NCI-H2171 treated with DMSO at 0.1 percent for 48 hours (cell line): ENCODE data around the gene BMP5.
"Not testable (repeated sequence)": the region's sequence is repeated elsewhere in the genome, so short reads cannot be mapped to it uniquely, and the experiment has no call there.

Experiments used
- DNase-seq: peaks from one replicate; lab custom pipeline; 2025; lab: John Stamatoyannopoulos, UW

BMP5 gene

DNA sequence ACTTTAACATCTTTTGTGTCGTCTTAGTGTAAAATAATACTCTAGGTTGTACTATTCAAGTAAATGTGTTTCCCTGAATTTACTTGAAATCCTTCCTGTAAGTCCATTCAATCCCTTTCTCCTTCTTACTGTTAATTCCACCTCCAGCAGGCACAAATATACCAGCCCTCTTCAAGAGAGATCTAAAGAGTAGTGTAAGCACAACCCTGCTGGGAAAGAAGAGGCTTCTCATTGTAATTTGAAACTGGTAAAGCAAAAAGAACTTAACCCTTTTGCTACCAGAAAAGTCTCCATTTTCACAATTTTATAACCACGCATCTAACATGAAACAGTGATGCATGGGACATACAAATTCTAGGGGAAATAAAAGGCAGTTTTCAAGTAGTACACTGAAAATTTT lies at the start of gene BMP5:
BMP5 (minus strand) TSS at position 191 of the 400 bp plus-strand sequence. CDS start 725 bp downstream, outside the sequence.
- no peak for DNase-seq

DNA sequence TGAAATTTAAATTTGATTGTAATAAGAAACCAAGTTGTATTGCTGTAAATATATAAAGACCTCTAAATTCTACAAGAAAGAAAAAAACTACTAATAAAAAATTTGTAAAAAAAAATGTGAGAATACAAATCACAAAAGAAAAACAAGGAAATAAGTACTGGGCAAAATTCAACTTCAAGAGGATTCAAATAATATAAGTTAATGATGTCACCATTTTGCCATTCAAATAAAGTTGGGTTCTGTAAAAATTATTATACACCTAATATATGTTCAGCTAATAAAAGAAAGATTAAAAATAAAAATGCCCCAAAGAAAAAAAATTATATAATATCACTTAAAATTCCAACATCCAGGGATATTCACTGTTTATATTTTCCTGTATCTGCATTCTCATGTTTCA lies 47.0 kb upstream of the BMP5 start:
- DNase-seq, result no peak

DNA sequence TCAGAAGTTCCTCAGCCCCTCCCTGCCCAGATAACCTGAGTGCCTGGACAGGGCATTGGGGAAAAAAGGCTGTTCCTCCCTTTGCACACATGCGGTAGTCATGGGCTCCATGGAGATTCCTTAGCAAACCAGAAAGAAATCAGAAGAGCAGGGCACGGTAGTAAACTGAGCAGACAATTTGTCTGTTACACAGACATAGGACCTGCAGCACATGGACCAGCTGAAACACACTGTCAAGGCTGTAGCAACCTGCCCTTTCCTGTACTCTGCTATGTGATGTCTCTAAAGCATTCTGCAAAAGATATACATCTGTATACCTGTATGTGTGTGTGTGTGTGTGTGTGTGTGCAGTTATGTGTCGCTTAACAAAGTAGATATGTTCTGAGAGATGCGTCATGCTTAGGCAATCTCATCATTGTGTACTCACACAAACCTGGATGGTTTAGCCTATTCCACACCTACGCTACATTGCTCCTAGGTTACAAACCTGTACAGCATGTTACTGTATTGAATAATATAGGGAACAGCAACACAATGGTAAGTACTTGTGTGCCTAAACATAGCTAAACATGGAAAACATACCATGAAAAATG lies 44.4 kb upstream of the BMP5 start:
- no peak for DNase-seq

DNA sequence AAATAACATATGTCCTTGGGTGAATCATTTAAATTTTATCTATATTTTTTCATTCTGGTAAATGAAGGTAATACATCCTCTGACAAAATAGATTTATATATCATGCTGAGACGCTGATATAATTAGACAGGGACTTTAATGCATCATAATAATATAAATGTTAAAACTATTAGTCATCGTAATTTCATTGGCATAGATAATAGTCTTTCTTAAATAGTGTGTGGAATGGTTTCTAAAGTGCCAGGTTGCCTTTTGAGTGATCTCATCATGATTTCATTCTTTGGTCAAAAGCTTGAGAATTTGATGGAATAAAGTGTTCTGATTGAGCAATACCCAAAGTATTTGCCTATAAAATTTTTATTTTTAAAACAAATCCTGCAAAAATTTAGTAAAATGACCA lies 43.2 kb upstream of the BMP5 start:
- no peak for DNase-seq

DNA sequence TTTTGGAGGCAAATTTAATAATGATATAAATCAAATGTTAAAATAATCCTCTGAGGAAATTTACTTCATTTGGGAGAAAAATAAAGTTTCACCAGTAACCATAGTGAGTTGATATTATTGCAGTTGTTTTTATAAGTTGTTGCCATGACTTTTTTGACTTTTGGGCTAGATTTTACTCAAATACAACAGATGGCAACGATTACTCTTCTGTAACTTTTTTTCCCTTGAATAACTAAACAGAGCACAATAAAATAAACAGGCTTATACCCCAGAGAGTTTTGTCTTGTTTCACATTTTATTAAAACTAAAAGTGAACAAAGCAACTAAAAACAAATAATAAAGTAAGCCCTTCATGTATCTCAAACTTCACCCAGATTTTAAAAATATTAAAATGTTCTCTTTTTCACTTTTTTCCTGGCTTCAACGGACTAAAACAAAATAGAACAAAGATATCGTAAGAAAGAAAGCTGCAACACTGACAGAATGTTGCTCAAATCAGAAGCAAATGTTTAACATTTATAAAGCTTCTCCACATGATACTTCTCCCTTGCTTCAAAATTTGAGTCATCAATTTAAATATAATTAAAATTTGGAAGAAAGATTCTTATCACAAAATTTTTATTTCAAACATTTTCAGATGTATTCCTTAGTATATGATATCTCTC lies 42.5 kb upstream of the BMP5 start:
- DNase-seq, result no peak

DNA sequence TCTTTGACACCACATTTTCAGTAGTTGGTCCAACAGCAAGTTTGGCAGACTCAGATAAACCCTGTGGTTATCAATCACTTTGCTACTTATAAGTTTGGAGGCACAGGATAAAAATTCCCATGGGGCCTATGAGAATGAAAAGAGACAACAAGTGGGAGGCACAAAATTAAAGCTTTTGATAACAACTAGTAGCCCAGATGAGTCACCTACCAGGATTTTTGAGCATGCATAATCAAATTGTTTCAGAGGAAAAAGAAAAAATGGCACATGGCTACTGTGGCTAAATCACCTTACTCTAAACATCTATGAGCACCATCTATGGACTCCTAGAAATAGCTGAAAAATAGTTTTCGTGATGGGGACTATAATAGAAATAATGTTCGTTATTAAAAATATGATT lies 40.8 kb upstream of the BMP5 start:
- no peak for DNase-seq

DNA sequence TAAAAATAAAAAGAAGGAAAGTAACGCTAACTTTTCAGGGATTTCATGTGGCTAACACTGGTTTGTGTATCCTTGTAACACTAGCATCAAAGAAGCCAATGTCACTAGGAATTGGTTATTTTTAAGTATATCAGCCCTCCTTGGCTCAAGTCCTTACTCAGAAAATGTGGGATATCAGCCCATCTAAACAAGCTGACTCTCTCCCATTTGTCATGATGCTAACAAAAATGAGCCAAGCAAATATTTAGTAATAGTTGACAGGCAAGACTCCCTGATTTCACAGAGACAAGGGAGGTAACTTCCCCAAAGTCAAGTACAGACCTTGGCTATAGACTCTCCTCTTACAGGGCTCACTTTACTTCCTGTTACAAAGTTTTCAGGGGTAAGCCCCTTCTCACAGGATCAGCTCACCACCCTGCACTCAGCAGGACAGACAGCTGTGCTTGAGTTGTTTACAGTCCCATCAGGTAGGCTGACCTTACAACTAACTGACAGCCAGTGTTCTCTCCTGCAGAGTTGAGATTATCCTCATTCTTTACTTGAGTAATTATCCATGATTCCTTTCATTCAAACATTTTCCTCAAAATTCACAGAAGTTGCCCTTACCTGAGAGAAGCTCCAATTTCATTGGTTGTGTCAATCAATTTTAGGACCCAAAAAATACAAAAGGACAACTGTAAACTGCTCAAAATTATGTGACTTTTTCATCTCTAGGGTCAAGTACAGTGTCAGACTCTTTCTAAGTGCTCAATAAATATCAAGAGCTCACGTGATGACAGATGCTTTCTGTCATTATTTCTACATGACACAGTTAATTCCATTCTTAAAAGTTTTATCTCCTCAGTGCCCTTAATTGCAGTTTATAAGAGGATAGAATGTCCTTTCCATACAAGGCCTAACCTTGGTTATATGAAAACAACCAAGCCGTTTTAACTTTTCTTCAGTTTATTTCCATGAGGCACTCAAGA lies 38.1 kb upstream of the BMP5 start:
- DNase-seq, result no peak

DNA sequence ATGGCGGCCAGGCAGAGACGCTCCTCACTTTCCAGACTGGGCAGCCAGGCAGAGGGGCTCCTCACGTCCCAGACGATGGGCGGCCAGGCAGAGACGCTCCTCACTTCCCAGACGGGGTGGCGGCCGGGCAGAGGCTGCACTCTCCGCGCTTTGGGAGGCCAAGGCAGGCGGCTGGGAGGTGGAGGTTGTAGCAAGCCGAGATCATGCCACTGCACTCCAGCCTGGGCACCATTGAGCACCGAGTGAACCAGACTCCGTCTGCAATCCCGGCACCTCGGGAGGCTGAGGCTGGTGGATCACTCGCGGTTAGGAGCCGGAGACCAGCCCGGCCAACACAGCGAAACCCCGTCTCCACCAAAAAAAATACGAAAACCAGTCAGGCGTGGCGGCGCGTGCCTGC lies 35.1 kb upstream of the BMP5 start:
- DNase-seq, result not testable (repeated sequence)

DNA sequence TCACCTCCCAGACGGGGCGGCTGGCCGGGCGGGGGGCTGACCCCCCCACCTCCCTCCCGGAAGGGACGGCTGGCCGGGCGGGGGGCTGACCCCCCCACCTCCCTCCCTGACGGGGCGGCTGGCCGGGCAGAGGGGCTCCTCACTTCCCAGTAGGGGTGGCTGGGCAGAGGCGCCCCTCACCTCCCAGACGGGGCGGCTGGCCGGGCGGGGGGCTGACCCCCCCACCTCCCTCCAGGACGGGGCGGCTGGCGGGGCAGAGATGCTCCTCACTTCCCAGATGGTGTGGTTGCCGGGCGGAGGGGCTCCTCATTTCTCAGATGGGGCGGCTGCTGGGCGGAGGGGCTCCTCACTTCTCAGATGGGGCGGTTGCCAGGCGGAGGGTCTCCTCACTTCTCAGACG lies 34.5 kb upstream of the BMP5 start:
- not testable (repeated sequence) for DNase-seq

DNA sequence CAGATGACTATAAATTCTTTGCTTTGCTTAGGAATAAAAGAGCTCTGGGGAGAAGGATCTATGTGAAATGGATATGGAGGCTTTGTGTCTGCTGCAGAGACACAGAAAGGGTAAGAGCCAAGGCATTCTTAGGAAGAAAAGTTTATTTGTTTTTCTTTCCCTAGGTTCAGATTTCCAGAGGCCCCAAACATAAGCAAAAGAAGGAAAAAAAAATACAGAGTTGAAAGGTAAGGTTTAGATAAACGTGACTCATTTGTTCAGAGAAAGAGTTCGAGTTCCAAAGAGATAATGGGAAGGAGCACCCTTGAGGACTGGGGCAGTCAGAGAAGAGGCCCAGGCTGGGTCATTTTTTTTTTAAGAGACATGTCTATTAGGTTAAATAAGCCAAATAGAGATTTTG lies 27.4 kb upstream of the BMP5 start:
- DNase-seq, result no peak

DNA sequence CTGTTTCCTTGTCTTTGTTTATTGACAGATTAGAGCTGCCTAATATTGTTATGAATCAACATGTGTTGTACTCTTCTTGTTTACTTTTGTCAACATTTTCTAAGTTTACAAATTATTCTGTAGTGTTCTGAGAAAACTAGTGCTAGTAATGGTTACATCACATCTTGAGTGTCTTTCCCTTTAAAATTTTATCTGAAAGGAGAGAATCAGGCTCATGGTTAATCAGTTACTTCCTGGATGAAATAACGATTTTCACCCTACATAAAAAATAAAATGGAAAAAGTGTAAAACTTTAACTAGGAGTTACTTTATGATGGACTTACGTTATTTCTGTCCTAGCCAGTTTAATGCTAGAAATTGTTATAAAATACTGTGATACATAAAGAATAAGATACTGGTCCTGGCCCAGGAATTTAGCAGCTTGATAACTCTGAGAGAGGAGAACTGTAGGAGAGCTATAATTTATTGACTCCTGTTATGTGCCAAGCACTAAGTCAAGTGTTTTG lies 26.4 kb upstream of the BMP5 start:
- DNase-seq, result no peak

DNA sequence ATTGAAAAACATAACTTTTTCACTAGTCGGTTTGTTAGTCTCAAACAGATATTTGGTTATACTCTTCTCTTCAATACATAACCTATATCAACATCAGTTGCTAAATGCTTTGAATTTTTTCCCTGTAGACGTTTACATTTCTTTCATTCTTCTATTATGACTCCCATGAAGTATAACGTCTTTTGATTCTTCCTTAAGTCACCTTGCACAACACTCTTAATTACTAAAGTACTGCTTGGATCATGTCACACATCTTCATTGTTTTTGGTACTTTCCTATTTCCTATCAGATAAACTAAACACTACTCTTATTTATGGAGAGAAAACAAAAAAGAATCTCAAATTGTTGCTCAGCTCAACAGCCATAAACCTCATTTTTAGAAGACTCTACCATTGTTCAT lies 23.0 kb upstream of the BMP5 start:
- no peak for DNase-seq

DNA sequence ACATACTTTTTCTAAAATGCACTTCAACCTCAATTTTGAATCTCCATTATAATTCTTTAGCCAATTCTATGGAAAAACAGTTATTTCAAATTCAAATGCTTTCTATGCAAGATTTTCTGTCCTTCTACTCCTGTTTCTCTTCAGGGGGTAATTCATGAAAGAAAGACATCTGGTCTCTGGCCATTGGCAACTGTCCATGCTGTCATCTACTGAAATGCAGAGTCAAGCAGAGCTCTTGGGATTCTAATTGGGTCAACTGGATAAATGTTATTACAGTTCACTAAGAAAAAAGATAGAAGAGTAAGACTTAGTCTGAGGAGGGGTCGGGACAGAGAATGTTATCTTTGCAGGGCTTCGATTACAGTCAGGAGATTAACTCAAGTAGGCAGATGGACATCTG lies 22.0 kb upstream of the BMP5 start:
- DNase-seq, result no peak

DNA sequence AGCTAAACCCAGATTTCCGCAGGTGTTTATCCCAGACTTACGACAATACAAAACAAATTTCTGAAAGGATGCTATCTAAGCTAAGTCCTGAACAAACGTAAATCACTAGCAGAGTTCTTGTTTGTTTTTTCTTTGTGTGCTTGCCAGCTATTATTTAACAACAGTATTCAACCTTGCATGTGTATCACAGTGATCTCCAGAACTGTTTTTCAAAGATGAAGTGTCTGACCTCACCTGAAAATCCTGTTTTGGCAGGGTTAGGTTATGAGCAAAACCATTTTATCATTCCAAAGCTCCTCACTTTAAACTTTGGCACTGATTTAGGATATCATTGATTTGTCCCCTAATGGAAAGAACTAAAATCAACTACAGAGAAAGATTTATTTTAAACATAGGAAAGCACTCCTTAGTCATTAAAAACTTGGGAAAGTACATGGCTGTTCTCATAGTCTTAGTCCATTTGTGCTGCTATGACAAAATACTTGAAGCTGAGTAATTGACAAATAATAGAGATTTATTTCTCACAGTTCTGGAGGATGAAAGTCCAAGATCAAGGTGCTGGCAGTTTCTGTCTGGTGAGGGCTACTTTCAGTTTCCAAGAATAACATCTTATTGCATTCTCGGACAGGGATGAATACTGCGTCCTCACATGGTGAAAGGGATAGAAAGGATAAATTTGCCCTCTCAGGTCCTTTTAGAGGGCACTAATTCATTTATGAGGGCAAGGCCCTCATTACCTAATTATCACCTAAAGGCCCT lies 20.8 kb upstream of the BMP5 start:
- no peak for DNase-seq

DNA sequence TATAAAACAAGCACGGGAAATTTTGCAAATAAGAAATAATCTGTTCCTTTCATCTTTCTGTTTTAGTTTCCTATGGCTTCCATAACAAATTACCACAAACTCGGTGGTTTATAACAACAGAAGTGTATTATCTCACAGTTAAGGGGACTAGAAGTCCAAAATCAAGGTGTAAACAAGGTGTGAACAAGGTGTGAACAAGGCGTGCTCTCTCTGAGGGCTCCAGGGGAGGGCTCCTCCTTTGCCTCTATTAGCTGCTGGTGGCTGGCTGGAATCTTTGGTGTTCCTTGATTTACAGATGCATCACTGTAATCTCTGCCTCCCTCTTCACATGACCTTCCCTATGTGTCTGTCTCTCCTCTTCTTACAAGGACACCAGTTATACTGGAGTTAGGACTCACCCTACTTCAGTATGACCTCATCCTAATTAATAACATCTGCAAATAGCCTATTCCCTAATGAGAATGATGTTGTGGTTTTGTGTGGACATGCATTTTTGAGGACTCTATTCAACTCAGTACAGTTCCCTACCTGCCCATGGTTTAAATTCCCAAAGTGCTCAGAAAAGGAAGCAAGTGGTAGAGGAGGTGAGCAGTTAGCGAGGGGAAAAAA lies 17.5 kb upstream of the BMP5 start:
- DNase-seq, result no peak

DNA sequence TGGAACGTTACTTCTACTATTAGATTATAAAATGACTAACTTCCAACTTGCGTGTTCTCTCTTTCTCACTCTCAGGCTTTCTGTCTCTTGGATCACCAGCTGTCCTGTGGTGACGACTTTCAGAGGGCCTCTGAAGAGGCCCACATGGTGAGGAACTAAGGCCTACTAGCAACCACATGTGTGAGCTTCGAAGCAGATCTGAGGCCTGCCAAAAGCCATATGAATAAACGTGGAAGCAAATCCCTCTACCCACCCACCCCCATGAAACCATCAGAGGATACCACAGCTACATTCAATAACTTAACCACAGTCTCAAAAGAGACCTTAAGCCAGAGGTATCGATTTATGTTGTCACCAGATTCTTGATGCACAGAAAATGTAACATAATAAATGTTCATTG lies 13.5 kb upstream of the BMP5 start:
- no peak for DNase-seq

DNA sequence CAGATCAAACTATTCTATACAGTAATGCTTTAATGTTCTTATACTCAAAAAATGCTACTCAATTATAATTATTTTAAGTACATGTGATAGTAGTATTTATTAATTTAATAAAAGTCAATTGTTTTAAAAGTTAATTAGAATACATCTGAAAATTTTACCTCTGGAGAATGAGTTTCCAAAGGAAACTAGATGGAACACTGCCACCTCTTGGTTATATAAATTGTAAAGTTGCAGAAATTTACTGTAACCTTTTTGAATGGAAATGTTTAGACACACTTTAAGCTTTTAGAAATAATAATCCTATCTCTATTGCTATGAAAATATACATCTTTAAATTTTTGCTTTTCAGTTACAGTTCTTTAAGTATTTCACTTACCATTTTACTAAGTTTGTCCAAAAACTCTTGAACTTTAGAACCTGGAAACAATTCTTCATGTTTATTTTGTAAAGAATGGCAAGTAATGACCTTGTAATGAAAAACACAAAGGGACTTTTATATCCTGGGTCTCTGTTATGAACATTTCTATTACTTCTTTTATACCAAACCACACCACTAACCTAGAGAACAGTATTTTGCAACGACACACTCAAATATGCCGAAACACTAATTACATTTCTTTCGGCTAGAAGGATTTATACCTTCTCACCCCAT lies 10.9 kb upstream of the BMP5 start:
- DNase-seq, result no peak

DNA sequence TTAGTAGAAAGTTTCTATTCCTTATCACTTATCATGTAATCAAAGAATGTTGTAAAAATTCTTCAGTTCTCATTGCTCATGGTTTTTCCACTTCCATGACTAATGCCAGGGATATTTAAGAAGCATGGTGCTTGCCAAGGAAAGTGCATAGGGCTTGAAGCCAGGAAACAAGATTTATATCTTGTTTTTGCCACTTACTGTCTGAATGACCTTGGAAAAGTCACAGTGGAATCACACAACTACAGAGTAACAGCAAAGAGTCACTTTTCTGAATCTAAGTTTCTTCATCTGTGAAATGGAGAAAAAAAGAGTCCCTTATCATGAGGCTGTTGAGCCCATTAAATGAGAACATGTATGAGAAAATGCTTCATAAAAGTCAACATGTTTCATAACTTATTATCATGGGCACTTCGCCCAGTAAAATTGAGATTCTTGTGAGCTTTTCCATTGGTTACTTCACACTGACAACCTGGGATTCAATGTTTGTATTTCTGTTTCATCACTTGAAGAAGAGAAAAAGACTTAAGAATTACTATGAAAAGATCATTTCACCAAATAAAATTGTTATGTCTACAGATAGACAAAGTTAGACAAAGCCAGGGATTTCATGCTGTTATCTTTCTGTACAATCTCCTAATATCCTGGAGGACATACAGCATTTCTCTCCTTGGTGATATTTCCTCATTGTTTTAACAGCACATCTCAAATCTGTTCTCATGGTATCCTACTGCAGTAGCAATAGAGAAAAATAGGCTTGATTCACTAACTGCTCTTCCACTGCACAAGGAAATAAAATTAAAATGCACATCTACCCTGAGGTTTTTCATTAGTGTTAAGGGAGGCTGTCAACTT lies 7.6 kb upstream of the BMP5 start:
- no peak for DNase-seq

DNA sequence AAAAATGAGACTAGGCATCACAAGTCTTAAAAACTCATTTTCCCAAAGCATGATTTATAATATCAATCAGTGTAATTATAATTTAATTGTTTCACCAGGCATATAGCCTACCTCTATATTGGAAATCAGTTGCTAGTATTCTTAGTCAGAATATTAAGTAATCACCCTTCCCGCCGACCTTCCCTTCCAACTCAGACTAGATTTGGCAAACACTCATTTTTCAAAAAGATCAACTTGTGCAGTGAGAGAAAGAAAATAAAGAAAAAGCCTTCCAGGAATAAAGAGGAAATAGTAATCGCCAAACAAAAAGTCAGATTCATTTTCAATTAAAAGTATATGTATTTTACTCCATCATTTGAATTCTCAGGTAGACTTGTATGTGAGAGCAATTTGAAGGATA lies 1.9 kb upstream of the BMP5 start:
- DNase-seq, result no peak

DNA sequence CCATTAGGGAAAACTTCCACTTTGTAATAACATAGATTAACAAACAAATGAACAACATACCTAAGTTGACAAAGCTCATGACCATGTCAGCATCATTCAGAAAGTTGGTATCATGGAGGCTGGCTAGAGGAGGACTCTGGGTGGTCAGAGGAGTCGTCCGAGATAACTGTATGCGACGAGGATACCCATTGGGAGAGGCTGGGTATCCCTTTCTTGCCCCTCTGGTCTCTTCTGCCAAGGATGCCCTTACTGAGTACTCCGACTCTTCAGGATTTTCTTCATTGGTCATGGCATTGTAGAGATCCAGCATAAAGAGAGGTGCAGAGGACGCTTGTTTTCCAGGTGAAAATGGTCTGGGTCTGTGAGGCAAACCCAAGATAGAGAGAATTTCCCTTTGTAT lies 1.1 kb downstream of the BMP5 start:
- no peak for DNase-seq
